Activated CD8-positive, alpha-beta memory T cell treated with anti-CD3 and anti-CD28 coated beads, Interleukin-2, amount 50 U/mL, for 4 hours (primary cell): ENCODE measurements around the gene KIF3C.
"Not testable (repeated sequence)": the region's sequence is repeated elsewhere in the genome, so short reads cannot be mapped to it uniquely, and the experiment has no call there.

Experiments
- DNase-seq: peaks from one replicate; pipeline ENCODE4 v3.0.0-alpha.2; 2020

KIF3C gene

GRCh38 chr2:25998816-25999383 is 16.6 kb upstream of the KIF3C start:
- DNase-seq: not testable (repeated sequence)

GRCh38 chr2:25996844-25997243 is 14.5 kb upstream of the KIF3C start:
- DNase-seq: no peak

- DNase-seq: no peak
Observed at GRCh38 chr2:25994509-25994908, 12.2 kb upstream of the KIF3C start.

- DNase-seq: no peak
Observed at GRCh38 chr2:25993049-25993448, 10.8 kb upstream of the KIF3C start.

- DNase-seq: no peak
Observed at GRCh38 chr2:25992556-25992955, 10.3 kb upstream of the KIF3C start.

- DNase-seq: no peak
Observed at GRCh38 chr2:25991965-25992364, 9.7 kb upstream of the KIF3C start.

- DNase-seq: no peak
Observed at GRCh38 chr2:25989154-25989553, 6.9 kb upstream of the KIF3C start.

- no peak for DNase-seq
Observed at GRCh38 chr2:25988134-25988533, 5.8 kb upstream of the KIF3C start.

- no peak for DNase-seq
Observed at GRCh38 chr2:25983735-25984134, 1.4 kb upstream of the KIF3C start.

- no peak for DNase-seq
Observed at GRCh38 chr2:25982968-25983280, 627 bp upstream of the KIF3C start.

- DNase-seq: no peak
Observed at GRCh38 chr2:25981596-25982272, 563 bp downstream of the KIF3C start.

GRCh38 chr2:25980951-25981350 is 1.3 kb downstream of the KIF3C start:
- no peak for DNase-seq

GRCh38 chr2:25980076-25980887 is 2.0 kb downstream of the KIF3C start:
- no peak for DNase-seq

GRCh38 chr2:25979001-25979400 is 3.3 kb downstream of the KIF3C start:
- DNase-seq: no peak

- no peak for DNase-seq
Observed at GRCh38 chr2:25977768-25978167, 4.5 kb downstream of the KIF3C start.

- DNase-seq: no peak
Observed at GRCh38 chr2:25976983-25977741, 5.1 kb downstream of the KIF3C start.

GRCh38 chr2:25972049-25972823 is 10.1 kb downstream of the KIF3C start:
- no peak for DNase-seq

GRCh38 chr2:25971596-25971995 is 10.7 kb downstream of the KIF3C start:
- DNase-seq: no peak

- DNase-seq: no peak
Observed at GRCh38 chr2:25966531-25967270, 15.6 kb downstream of the KIF3C start.

- DNase-seq: no peak
Observed at GRCh38 chr2:25964891-25965290, 17.4 kb downstream of the KIF3C start.

- DNase-seq: no peak
Observed at GRCh38 chr2:25960920-25961319, 21.4 kb downstream of the KIF3C start.

- DNase-seq: no peak
Observed at GRCh38 chr2:25960396-25960795, 21.9 kb downstream of the KIF3C start.
